DMS 273 (cell line): ENCODE data around the gene DSCAML1.

Experiments
- DNase-seq: peaks from one replicate; lab custom pipeline; 2025; ENCODE audit not compliant: unreplicated experiment; lab: John Stamatoyannopoulos, UW

Gene DSCAML1

DNA sequence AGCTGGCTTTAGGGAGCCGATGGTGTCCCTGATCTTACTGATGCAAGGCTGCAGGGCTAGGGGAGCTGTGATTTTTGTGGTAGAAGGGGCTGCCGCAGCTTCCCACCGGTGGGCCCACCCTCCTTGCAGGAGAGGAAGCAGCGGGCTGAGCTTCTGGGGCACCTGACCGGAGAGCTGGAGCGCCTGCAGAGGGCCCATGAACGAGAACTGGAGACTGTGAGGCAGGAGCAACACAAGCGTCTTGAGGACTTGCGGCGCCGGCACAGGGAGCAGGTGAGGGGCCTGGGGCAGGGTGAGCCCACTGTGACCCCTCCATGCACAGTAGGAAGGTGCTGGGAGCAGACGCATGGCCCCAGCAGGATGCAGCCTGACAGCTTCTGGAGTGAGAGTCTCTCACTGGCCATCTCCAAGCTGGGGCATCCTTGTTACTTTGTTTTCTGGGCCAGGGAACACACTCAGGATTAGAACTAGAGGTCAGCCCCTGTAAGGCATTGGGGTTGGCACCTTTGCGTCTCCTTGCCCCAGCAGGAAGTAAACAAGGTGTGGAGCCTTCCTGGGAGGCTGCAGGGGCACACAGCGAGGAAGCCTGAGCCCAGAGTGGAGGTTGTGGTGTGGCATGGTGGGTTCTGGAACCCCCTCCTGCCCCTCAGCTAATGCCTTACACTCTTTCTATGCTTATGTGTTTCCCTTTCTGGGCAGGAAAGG lies 402.6 kb downstream of the DSCAML1 start:
- no peak for DNase-seq

DNA sequence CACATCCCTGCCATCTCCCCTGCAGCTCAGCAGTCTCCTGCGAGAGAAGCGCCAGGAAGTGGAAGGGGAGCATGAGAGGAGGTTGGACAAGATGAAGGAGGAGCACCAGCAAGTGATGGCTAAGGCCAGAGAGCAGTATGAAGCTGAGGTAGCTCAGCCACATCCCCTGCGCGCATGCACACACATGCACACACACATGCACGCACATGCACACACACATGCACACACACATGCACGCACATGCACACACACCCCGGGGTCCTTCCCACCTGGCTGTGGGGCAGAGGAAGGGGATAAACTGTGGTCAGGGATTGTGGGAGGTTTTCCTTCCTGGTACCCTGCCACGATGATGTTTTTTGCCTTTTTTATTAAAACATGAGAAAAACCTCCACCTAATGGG lies 404.0 kb downstream of the DSCAML1 start:
- DNase-seq = no peak

DNA sequence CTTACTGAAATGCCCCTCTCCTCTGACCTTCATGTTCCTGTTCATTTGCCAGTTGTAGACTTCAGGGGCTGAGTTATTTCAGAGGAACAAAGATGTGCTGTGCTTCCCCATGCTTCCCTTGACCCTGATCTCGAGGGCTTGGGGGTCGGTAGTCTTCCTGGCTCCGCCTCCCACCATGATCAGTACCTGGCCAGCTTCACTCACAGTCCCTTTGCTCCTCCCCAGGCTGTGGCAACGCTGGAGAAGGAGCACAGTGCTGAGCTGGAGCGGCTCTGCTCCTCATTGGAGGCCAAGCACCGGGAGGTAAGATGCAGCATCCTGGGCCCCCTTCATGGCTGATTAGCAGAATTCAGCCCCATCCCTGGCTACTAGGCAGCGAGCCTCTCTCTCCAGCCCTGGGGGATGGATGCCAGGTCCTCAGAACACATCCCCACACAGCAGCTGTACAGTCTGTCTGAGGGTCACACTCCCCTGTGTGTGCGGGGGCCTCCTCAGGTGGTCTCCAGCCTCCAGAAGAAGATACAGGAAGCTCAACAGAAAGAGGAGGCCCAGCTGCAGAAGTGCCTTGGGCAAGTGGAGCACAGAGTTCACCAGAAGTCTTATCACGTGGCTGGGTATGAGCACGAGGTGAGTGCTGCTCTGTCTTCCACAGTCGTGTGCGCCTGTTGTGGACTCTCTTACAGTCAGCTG lies 404.9 kb downstream of the DSCAML1 start:
- DNase-seq = no peak

DNA sequence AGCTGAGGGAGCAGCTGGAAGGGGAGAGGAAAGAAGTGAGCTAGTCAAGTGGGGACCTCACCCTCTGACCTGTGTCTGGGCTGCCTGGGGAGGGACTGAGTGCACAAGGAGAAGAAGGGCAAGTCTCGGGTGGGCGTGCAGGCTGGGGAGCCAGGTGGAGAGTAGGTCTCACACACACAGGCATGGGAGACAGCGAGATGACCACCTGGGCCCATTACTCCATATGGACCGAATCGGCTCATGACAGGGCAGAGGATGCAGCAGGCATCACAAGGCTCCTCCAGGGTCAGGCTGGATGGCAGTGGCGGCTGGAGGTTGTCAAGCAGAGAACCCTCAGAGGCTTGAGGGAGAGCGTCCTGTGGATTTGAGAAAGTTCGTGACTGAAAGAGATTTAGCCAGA lies 405.8 kb downstream of the DSCAML1 start:
- no peak for DNase-seq

DNA sequence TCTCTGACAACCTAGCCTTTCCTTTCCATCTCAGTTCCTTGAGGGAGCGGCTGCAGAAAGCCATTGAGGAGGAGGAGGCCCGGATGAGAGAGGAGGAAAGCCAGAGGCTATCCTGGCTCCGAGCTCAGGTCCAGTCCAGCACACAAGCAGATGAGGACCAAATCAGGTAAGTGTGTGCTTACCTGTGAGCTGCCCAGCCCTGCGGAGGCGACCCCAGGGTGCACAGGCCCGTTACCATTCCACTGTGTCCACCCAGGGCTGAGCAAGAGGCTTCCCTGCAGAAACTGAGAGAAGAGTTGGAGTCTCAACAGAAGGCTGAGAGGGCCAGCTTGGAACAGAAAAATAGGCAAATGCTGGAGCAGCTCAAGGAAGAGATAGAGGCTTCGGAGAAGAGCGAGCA lies 406.3 kb downstream of the DSCAML1 start:
- DNase-seq = no peak

DNA sequence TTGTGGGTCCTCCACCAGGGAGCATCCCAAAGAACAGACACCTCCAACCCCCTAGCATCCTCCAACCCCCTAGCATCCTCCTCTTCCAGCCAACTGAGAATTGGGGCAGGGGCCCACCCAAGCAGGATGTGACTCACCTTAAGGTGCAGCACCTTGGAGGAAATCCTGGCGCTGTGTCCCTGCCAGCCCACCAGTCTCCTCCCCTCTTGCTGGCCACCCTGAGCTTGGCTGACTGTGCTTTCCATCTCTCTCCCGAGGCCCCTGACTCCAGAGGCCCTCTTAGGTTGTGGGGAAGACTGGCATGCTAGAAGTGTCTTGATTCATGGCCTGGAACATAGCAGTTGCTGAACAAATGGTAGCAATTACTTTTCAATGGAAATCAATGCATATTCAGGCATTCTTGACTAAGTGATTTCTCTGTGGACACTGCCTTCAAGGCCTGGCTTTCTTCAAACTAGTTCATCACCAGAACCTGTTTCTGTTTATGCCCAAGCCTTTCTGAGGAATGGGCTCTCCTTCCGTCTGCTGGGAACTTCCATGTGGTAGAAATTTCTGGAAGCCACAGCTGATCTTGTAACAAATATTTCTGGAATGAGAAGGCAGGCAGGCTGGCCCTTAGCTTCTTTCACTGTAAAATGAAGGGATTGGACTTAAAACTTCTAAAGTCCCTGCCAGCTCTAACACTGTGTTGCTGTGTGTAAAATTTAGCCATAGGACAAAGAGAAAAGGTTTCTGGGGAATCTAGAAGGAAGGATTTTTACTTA lies 408.8 kb downstream of the DSCAML1 start:
- no peak for DNase-seq

DNA sequence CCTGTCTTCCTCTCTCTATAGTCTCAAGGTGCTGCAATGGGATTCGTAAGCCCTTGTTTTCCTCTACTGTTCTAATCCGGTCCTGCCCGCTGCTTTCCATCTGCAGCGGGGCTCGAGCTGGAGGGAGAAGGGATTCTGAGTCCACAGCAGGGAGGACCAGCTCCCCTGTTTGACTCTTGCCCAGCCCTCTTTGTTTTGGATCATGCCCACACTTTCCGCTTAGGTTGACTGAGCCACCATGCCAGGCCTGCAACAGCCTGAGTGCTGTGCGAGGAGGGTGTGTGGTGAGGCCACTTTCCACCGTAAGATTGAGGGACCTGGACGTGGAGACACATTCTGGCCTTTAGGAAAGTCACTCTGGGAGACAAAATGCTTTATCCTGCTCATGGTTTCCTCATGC lies 411.1 kb downstream of the DSCAML1 start:
- DNase-seq = no peak

DNA sequence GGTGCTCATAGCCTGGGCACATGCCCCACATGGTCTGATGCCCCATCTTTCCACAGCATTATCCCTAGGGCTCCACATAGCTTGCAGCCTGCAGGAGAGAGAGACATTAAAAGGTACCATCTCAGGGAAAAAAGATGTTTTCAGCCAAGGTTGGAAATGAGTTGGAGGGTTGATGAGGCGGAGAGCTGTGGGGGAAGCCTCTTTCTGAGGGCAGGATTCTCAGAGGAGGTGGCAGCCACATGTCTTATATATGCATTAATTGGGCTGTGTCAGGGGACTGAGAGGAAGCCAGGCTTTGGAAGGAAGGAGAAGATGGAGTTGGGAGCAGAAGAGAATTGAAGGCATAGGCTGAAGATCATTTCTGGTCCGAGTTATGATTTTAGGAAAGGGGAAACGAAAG lies 411.5 kb downstream of the DSCAML1 start:
- DNase-seq = no peak

DNA sequence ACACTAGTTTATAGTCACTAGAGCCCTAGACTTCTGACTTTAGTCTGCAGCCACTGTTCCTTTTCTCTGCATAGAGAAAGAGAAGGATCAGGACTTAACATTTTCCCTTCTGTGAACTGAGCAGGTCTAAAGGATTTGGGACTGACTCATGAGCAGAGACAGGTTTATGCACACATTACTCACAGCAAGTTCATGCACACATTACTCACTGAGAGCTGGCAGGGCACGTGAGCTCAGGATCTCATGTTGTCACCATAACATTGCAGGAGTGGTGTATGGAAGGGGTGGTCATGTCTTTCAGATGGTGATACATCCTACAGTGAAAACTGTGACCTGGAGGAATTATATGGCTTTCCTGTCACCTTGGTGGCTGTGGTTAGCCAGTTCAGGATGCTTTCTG lies 413.0 kb downstream of the DSCAML1 start:
- DNase-seq = no peak

DNA sequence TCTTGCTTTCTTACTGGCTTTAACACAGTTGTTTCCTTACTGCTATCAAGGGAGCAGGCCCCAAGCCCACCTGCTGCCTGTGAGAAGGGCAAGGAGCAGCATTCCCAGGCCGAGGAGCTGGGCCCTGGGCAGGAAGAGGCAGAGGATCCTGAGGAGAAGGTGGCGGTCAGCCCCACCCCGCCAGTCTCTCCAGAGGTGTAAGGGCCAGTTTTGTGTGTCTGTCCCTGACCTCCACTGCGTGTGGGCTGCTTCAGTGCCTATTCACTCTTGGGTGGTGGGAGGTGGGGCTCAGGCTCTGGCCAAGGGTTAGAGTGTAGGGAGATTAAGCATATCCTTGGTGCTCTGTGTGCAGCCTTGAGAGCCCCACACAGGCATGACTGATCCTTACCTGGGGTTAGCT lies 414.3 kb downstream of the DSCAML1 start:
- DNase-seq = no peak

DNA sequence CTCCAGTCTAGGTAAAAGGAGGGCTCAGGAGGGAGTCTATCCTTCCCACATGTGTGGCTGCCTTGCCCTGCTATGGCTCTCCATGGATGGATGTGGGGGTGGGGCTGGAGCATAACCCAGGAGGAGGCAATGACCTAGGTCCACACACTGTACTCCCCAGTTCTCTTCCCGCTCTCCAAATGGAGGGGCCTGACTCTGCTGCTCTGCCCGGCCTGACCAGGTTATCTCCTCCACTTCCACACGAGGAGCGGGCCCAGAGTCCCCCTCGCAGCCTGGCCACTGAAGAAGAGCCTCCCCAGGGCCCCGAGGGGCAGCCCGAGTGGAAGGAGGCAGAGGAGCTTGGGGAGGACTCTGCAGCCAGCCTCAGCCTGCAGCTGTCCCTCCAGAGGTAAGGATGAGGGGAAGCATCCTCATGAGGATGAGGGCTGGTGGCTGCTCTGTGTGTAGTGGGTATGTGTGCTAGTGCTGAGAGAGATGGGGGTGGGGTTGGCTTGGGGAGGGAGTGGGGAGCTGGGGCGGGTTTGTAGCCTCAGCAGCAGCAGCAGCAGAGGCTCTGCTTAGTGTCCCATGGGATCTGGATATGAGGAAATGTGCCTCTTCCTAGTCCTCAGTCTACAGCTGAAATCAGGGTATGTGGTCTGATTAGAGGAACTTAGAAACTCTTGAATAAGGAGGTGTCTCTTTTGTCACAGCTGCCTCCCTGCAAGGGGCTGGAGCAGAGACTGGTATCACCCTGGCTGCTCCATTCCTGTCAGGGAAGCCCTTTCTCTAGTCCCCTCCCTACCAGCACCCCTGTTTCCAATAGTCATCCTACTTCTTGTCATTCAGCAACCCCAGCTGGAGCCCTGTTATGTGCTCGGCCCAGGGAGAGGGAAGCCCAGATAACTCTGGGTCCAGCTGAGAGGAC lies 415.3 kb downstream of the DSCAML1 start:
- no peak for DNase-seq

DNA sequence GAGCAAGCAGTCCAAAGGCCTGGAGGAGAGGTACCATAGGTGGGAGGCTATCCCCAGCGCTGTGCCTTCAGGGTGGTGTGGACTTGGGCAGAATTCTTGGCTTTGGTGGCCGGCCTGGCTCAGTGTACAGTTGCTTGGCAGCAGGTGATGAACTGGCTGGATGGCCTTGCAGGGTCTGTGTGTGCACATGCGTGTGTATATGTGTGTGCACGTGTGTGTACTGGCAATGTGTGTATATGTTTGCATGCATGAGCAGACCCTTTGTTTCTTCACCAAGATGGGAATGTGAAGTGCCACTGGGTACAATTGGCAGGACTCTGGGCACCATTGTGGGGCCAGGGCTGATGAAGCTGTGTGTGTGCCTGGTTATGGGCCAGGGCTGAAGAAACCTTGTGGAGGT lies 416.3 kb downstream of the DSCAML1 start:
- no peak for DNase-seq

DNA sequence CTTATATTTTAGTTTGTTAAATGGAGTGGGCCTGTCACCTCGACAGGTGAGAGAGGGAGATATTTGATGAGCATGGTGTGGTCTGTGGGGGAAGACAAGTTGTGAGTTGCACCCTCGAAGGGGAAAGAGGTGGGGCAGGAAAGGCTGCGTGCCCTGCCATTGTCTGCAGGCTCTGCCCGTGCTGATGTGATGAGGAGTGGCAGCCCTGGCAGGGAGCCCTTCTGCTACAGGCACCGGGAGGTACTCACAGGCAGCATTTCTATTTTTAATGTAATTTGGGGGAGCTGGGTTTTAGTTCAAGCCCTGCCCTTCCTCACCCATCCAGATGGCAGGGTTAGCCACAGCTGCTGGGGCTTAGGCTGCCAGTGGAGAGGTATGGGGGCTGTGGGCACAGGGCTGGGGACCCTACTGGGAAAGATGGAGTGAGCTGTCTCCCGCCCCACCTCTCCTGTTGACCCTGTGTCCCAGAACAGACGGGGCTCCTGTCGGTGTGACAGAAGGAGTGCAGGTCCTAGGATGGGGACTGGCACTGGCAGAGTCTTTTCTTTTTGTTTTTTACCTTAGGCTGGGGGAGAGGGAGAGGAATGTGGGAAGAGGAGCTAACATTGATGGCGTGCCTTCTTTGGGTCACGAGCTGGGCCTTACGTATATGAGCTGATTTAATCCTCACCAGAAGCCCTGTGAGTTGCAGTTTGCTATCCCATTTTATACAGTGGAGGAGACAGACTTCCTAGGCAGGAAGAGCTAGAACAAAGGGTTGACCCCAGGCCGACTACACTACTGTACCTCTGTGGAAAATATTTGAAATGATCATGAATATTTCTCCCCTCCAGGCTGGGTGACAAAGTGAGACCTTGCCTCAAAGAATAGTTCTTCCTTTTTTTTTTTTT lies 417.8 kb downstream of the DSCAML1 start:
- peak; percentile 55 for DNase-seq
